Measurements from ENCODE around the gene EHBP1L1.

The EHBP1L1 gene

DNA sequence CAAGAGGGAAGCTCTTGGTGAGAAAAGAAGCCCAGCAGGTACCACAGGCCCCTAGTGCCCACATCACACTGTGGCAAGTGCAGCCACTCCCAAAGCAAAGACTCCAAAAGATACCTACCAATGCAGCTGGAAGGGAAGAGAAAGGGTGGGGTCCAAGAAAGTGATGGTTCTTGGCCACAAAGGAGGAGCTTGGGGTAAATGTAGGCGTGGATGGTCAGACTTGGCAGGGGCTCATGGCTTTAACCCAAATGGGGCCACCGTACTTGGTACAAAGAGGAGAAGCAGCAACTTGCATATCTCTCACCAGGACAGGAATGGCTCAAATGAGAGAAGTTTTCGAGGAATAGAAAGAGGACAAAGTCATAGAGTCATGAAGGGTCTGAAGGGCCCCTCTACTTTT, 33.4 kb downstream of the EHBP1L1 start:
- no peak overlapping the region for H3K4me3 ChIP-seq
- TF ChIP-seq, protein P1, sequence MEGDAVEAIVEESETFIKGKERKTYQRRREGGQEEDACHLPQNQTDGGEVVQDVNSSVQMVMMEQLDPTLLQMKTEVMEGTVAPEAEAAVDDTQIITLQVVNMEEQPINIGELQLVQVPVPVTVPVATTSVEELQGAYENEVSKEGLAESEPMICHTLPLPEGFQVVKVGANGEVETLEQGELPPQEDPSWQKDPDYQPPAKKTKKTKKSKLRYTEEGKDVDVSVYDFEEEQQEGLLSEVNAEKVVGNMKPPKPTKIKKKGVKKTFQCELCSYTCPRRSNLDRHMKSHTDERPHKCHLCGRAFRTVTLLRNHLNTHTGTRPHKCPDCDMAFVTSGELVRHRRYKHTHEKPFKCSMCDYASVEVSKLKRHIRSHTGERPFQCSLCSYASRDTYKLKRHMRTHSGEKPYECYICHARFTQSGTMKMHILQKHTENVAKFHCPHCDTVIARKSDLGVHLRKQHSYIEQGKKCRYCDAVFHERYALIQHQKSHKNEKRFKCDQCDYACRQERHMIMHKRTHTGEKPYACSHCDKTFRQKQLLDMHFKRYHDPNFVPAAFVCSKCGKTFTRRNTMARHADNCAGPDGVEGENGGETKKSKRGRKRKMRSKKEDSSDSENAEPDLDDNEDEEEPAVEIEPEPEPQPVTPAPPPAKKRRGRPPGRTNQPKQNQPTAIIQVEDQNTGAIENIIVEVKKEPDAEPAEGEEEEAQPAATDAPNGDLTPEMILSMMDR (IDR thresholded peaks at IDR 0.05), result no peak
- H3K27ac ChIP-seq, result no peak overlapping the region
- DNase-seq (ENCODE audit: low spot score), result no peak

DNA sequence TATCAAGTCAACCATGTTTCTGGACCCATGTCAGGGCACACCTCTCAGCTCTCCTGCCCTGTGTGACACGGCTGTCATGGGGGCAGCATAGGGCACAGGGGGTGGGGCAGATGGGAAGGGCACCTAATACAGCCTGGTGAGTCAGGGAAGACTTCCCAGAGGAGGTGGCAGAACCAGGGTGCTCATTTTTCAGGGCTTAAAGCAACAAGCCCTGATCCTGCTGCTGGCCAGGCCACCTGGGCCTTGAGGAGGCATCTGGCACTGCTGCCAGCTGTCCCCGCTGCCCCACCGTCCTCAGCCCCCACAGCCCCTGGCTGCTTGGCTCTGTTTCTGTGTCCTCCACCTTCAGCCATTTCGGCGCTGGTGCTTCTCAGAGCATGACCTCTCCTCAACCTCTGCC, 33.8 kb downstream of the EHBP1L1 start:
- peak overlapping the region in 1 of 2 donors; percentile 93 for H3K27ac ChIP-seq
- peak overlapping the region; percentile 83 for H3K4me3 ChIP-seq

DNA sequence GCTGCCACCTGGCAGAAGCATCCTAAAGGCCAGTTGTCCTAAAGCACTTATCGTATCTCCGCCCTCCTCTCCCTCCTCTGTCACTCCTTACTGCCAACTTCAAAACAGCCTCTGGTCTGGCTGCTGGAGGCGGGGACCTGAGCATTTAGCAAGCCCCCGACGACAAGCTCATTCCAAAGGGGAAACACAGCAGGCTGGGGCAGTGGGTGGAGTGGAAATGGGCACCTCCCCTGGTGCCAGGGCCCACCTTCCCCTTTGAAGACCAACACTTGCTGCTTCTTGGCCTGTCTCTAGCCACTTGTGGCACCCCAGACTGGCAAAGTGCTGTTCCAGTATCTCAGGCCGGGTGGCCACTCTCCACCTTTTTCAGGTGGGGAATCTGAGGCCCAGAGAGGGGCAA, 34.6 kb downstream of the EHBP1L1 start:
- TF ChIP-seq, protein P1 (IDR thresholded peaks at IDR 0.05), result no peak
- Histone ChIP-seq H3K4me3 (peak overlapping the region; percentile 83), H3K27ac (peak overlapping the region; percentile 16 to 93)
- no peak for DNase-seq (ENCODE audit: low spot score)

More for the DNA sequence above, 33.8 kb downstream of the EHBP1L1 start:
- no peak for DNase-seq (ENCODE audit: low spot score)
- TF ChIP-seq, protein P1 (IDR thresholded peaks at IDR 0.05), result no peak

DNA sequence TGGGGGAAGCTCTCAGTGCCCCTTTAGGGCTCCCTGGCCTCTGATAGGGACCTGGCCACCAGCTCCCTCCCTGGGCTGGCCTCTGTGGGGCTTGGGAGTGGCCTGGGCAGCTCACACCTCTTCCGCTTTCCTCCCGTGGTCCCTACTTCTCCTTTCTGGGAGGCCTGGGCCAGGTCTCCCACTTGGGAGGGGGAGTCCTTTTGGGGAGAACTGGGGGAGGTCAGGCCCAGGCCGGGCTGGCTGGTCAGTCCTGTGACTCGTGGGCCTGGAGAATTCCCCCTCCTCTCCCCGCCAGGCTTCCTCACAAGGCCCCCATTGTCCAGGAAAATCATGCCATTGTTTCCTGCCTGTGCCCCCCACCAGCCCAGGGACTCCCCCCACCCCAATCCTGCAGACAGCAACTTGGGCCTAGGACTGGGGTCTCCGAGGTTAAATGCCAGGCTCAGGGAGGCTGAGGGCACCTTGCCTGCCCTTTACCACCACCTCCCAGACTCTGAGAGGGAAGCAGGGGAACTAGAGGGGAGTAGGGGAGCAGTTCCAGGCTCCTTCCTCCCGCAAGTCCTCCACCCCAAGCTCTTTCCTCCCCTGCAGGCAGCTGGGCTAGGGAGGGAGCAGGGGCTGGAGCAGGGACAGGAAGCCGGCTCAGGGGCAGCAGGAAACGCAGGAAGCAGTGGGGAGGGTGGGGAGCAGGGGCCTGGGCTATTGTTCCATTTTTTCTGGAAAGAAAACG, 35.3 kb downstream of the EHBP1L1 start:
- H3K4me3 ChIP-seq, result peak overlapping the region; percentile 83
- TF ChIP-seq, protein P1 (IDR thresholded peaks at IDR 0.05), result no peak
- H3K27ac ChIP-seq, result peak overlapping the region; percentile 16 to 93
- no peak for DNase-seq (ENCODE audit: low spot score)

DNA sequence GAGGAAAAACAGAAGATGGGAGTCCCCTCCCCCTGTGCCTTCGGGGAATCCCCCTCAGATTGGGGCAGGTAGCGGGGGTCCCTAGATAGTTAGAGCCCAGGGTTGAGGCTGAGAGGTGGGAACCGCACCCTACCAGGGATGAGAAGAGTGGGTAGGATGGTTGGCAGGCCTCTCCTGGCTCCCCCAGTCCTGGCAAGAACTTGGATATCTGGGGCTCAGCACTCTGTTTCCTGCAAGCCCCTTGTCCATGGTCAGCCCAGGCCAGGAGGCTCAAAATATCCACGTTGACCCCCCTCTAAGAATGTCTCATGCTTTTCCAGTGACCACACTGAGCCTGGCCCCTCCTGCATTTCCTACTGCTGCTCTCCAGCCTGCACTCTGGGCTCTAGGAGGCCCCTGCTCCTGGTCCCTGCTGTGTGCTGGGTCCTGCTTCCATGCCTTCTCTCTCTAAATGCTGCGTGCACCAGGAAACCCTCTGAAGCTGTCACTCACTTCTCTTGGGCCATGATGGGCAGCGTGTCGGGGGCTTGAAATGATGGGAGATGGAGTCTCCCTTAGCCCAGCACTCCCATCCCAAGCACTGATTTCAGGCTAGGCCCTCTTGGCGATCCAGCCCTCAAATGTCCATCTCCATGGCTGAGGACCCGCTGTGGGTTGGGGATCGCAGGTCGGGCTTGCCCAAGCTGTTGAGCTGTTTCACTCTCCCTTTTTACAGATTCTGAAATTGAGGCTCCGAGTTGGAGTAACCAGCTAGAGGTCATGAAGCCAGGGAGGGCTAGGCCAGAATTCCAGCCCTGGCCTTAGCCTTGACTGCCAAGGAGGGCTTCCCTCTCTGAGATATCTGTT, 36.1 kb downstream of the EHBP1L1 start:
- peak overlapping the region; percentile 83 for H3K4me3 ChIP-seq
- no peak for DNase-seq (ENCODE audit: low spot score)
- peak overlapping the region; percentile 16 to 93 for H3K27ac ChIP-seq
- TF ChIP-seq, protein P1 (IDR thresholded peaks at IDR 0.05), result no peak

DNA sequence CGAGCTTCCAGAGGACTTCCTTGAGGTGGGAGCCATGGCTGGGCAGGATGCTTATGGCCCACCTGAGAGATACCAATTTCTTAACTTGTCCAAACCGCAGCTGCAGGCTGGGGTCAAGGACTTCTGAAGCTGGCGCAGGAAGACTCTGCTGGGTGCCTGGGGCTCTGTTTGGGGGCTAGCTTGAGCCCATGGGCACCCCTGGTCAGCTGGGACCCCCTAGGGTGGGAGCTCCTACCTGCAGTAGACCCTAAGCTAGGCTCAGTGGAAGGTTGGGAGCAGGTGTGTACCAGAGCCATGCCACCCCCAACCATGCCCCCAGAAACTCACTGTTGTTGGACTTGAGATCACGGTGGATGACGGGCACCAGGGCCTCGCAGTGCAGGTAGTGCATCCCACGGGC, 36.8 kb downstream of the EHBP1L1 start:
- Histone ChIP-seq H3K27ac (peak overlapping the region in 1 of 2 donors; percentile 93), H3K4me3 (peak overlapping the region; percentile 83)
- no peak for DNase-seq (ENCODE audit: low spot score)
- TF ChIP-seq, protein P1 (IDR thresholded peaks at IDR 0.05), result no peak
